HepG2 (cell line): ENCODE results near the gene KCNK17. TPM values are rescaled to one million over a fixed set of nuclear protein-coding genes. Genes with fewer than 3 reads are reported as not detected.

ENCODE experiments used
- ATAC-seq: fragments of 200-7000 bp; cut with Tn5 transposase; 3 replicates; pipeline ENCODE4 v1.9.1; 2020; ENCODE audit warnings: mild to moderate bottlenecking, moderate library complexity
- BruUV-seq: library from RNA; stranded (reverse); fragments of 400-500 nt; replicated peaks from 2 replicates; lab custom pipeline; 2021; lab: Mats Ljungman, UMichigan
- CTCF ChIA-PET: fragments of 300-600 bp; formaldehyde crosslinking; extraction: SDS; loops from one replicate; lab custom pipeline; 2021; ENCODE audit warnings: low total read pairs, inconsistent platforms, low intra/inter-chr PET ratio; lab: Yijun Ruan, JAX
- POLR2A ChIA-PET: fragments of 350-600 bp; sonication (Branson Sonifier 250); formaldehyde crosslinking; loops from one replicate; lab custom pipeline; 2020; ENCODE audit warnings: antibody characterized with exemption, inconsistent platforms; lab: Yijun Ruan, JAX
- DNase-seq: peaks from one replicate; pipeline ENCODE4 v3.0.0-alpha.2; 2015; ENCODE audit warnings: low spot score
- FAIRE-seq: peaks from 3 replicates; lab custom pipeline; 2011; peaks lifted over from hg19 to GRCh38; lab: Jason Lieb, UNC
- H2AFZ ChIP-seq: one replicate; pipeline ENCODE4 v1.6.1; 2011; ENCODE audit warnings: low read length, inconsistent platforms
- H3K27ac ChIP-seq: fragments of 300-600 bp; 3 replicates; pipeline ENCODE4 v1.8.0; 2011; ENCODE audit warnings: mixed run types, mild to moderate bottlenecking, mixed read lengths, low read length, inconsistent platforms; ENCODE audit not compliant: insufficient read depth; ENCODE audit errors: extremely low read length
- H3K27me3 ChIP-seq, 2 experiments: fragments of 200-600 bp in 1 of 2; 2 replicates in 1 of 2; 3 replicates in 1 of 2; pipeline versions ENCODE4 v1.6.0 to v1.8.0; 2011; ENCODE audit warnings: low read length in 2 of 2, mild to moderate bottlenecking in 2 of 2, moderate library complexity in 2 of 2, inconsistent platforms in 1 of 2; ENCODE audit not compliant: insufficient read depth in 2 of 2, control insufficient read depth in 1 of 2
- H3K36me3 ChIP-seq, 2 experiments: fragments of 200-600 bp in 1 of 2; replicated peaks in 1 of 2; 2 replicates in 1 of 2; 3 replicates in 1 of 2; pipeline versions ENCODE4 v1.5.1 to v1.8.0; 2011; ENCODE audit warnings: low read length in 2 of 2, inconsistent platforms in 1 of 2; ENCODE audit not compliant: insufficient read depth in 2 of 2, control insufficient read depth in 1 of 2
- H3K4me1 ChIP-seq: 2 replicates; pipeline ENCODE4 v1.5.1; 2012; ENCODE audit warnings: low read length, inconsistent platforms; ENCODE audit not compliant: insufficient read depth
- H3K4me2 ChIP-seq: 2 replicates; pipeline ENCODE4 v1.6.0; 2011; ENCODE audit warnings: low read depth, low read length, inconsistent platforms
- H3K4me3 ChIP-seq, 3 experiments: fragments of 200-600 bp in 1 of 3; sonication (generic), shearing (Covaris generic) in 1 of 3; replicated peaks in 1 of 3; 2 replicates each; pipeline ENCODE4 v1.5.1; 2011 to 2016; ENCODE audit warnings: low read length in 3 of 3, inconsistent platforms in 2 of 3, low read depth in 2 of 3, mild to moderate bottlenecking in 2 of 3, control low read depth in 1 of 3, mixed read lengths in 1 of 3; ENCODE audit not compliant: insufficient read depth in 1 of 3
- H3K79me2 ChIP-seq: one replicate; pipeline ENCODE4 v1.6.1; 2011; ENCODE audit warnings: low read length, inconsistent platforms; ENCODE audit not compliant: insufficient read depth
- H3K9ac ChIP-seq: 2 replicates; pipeline ENCODE4 v1.6.0; 2011; ENCODE audit warnings: mild to moderate bottlenecking, low read depth, low read length, inconsistent platforms; ENCODE audit not compliant: insufficient read depth
- H3K9me3 ChIP-seq: 2 replicates; pipeline ENCODE4 v1.5.1; 2012; ENCODE audit warnings: mild to moderate bottlenecking, low read length
- H4K20me1 ChIP-seq: 2 replicates; pipeline ENCODE4 v1.6.0; 2011; ENCODE audit warnings: inconsistent platforms, mild to moderate bottlenecking, low read length, moderate library complexity; ENCODE audit not compliant: insufficient read depth
- BCLAF1 ChIP-seq: fragments of 450-650 bp; IDR thresholded peaks from 2 replicates; pipeline ENCODE4 v1.6.1; 2017; ENCODE audit warnings: mild to moderate bottlenecking
- EZH2 ChIP-seq: conservative IDR thresholded peaks from 2 replicates; pipeline ENCODE4 v1.6.1; 2012; ENCODE audit warnings: mild to moderate bottlenecking, low read depth, low read length, moderate library complexity
- NCOA2 ChIP-seq: sonication (generic); formaldehyde crosslinking; IDR thresholded peaks from 2 replicates; pipeline ENCODE4 v1.8.0; 2022; ENCODE audit warnings: inconsistent platforms
- SNAPC5 ChIP-seq: sonication (generic); formaldehyde crosslinking; IDR thresholded peaks from 2 replicates; pipeline ENCODE4 v1.8.1; 2023; ENCODE audit warnings: mild to moderate bottlenecking, missing genetic modification reagents, borderline replicate concordance
- ZBTB10 ChIP-seq: sonication (generic); formaldehyde crosslinking; IDR thresholded peaks from 2 replicates; pipeline ENCODE4 v1.4.0; 2020; ENCODE audit warnings: missing genetic modification reagents, borderline replicate concordance
- ZBTB25 ChIP-seq: IDR thresholded peaks from 2 replicates; pipeline ENCODE4 v1.6.1; 2018; ENCODE audit warnings: missing genetic modification reagents
- ZBTB3 ChIP-seq: sonication (generic); formaldehyde crosslinking; IDR thresholded peaks from 2 replicates; pipeline ENCODE4 v1.4.0; 2020; ENCODE audit warnings: low read depth, mild to moderate bottlenecking, moderate library complexity, missing genetic modification reagents, borderline replicate concordance
- ZBTB46 ChIP-seq: sonication (generic); formaldehyde crosslinking; IDR thresholded peaks from 2 replicates; pipeline ENCODE4 v1.4.0; 2020; ENCODE audit warnings: mild to moderate bottlenecking, missing genetic modification reagents, borderline replicate concordance
- ZNF367 ChIP-seq: sonication (generic); formaldehyde crosslinking; IDR thresholded peaks from 2 replicates; pipeline ENCODE4 v1.4.0; 2020; ENCODE audit warnings: missing genetic modification reagents, borderline replicate concordance
- ZNF747 ChIP-seq: sonication (generic); formaldehyde crosslinking; IDR thresholded peaks from 2 replicates; pipeline ENCODE4 v1.8.1; 2023; ENCODE audit warnings: missing genetic modification reagents, mild to moderate bottlenecking, borderline replicate concordance
- ZNF75D ChIP-seq: sonication (generic); formaldehyde crosslinking; IDR thresholded peaks from 2 replicates; pipeline ENCODE4 v1.8.1; 2023; ENCODE audit warnings: missing genetic modification reagents, mild to moderate bottlenecking, borderline replicate concordance
- ZNF766 ChIP-seq: sonication (generic); formaldehyde crosslinking; IDR thresholded peaks from 2 replicates; pipeline ENCODE4 v1.5.0; 2020; ENCODE audit warnings: missing genetic modification reagents, borderline replicate concordance
- ZNF777 ChIP-seq: sonication (generic); formaldehyde crosslinking; IDR thresholded peaks from 2 replicates; pipeline ENCODE4 v1.4.0; 2020; ENCODE audit warnings: missing genetic modification reagents
- ZNF788 ChIP-seq: sonication (generic); formaldehyde crosslinking; IDR thresholded peaks from 2 replicates; pipeline ENCODE4 v1.5.0; 2020; ENCODE audit warnings: mild to moderate bottlenecking, missing genetic modification reagents, borderline replicate concordance
- WGBS: methylation state at CpG from one replicate; pipeline ENCODE4 v1.1.6; 2017; ENCODE audit warnings: low lambda C conversion rate; 5-methylcytosine and 5-hydroxymethylcytosine counted together
- in situ Hi-C: cut with HindIII; loops from 2 replicates; pipeline ENCODE4 v1.10.0; 2017; ENCODE audit warnings: low pct_unique_long_range_greater_than_20kb; ENCODE audit not compliant: extremely low pct_ligation_motif_present
- intact Hi-C: fragments of 100-400 bp; cut with micrococcal nuclease; formaldehyde crosslinking; loops from one replicate; pipeline ENCODE4 v1.10.0; 2022; ENCODE audit not compliant: unreplicated experiment
- polyA plus RNA-seq, 8 experiments: library from polyadenylated mRNA; depleted of rRNA in 3 of 8; stranded (reverse) in 7 of 8; unstranded in 1 of 8; fragments of >200 nt; fragmentation: Illumina TruSeq in 4 of 8; extraction: Trizol in 4 of 8; gene quantifications; 2 replicates each; pipeline versions ENCODE4 v1.2.1 to v1.2.3, GENCODE V29; 2011 to 2016; ENCODE audit warnings: low read depth in 4 of 8, missing spikeins in 1 of 8, mixed read lengths in 1 of 8; ENCODE audit not compliant: insufficient read depth in 1 of 8
- total RNA-seq, 5 experiments: library from RNA; depleted of rRNA; stranded (reverse); fragments of >200 nt; fragmentation: Illumina TruSeq; extraction: Trizol; gene quantifications; 2 replicates each; pipeline ENCODE4 v1.2.3, GENCODE V29; 2016; ENCODE audit warnings: low read depth in 1 of 5

Gene KCNK17
- total and polyA plus RNA-seq, 2 of the 13 experiments (the other 11 are each of a cell fraction or from before 2014, with no cell fraction given) = not detected

- no peak for TF ChIP-seq ZBTB46 (CRISPR knock-in tag)
Observed at GRCh38 chr6:39330476-39330875, 16.3 kb upstream of the KCNK17 start (continued).

GRCh38 chr6:39330057-39330456 is 15.8 kb upstream of the KCNK17 start:
- in situ Hi-C loops (no loop called here), intact Hi-C loops (no loop called here)
- Histone ChIP-seq H3K9me3 (no peaks in the 10 kb centered on the region), H4K20me1 (no peaks in the 10 kb centered on the region), H2AFZ (no peak overlapping the region), H3K27ac (no peak overlapping the region), H3K9ac (no peak overlapping the region), H3K79me2 (no peaks in the 10 kb centered on the region), H3K4me3 (no peak overlapping the region), H3K36me3 (no peaks in the 10 kb centered on the region), H3K4me2 (no peak overlapping the region), H3K4me1 (no peaks in the 10 kb centered on the region), H3K27me3 (peaks cover 0 to 17% of the 10 kb centered on the region in 2 experiments; a peak in 3 of 5 replicates)
- DNase-seq (no peak), FAIRE-seq (no peak), ATAC-seq (no peak)
- TF ChIP-seq ZNF747 (CRISPR knock-in tag) (no peak), ZNF75D (CRISPR knock-in tag) (no peak), ZNF766 (CRISPR knock-in tag) (no peak), EZH2 (no peak), BCLAF1 (no peak), ZBTB3 (CRISPR knock-in tag) (no peak), NCOA2 (CRISPR knock-in tag) (no peak), ZNF367 (no peak), ZBTB10 (CRISPR knock-in tag) (no peak), ZNF777 (CRISPR knock-in tag) (no peak), ZNF788 (CRISPR knock-in tag) (no peak), SNAPC5 (CRISPR knock-in tag) (no peak), ZBTB25 (no peak)
- BruUV-seq = no TSS peak
- 5% methylated on average over 3 of the region's 3 CpGs for WGBS
- POLR2A ChIA-PET = no interaction called here
- CTCF ChIA-PET = no interaction called here
